PC-3 (cell line): Measurements from ENCODE around the gene IGFL2. TPM values are rescaled to one million over a fixed set of nuclear protein-coding genes. Genes with fewer than 3 reads are reported as not detected.

ENCODE experiments used
- ATAC-seq: fragments of 200-7000 bp; cut with Tn5 transposase; 2 replicates; pipeline ENCODE4 v1.9.1; 2020; ENCODE audit warnings: mild to moderate bottlenecking, moderate library complexity
- BruUV-seq: library from RNA; stranded (reverse); fragments of 400-500 nt; replicated peaks from 2 replicates; lab custom pipeline; 2021; lab: Mats Ljungman, UMichigan
- CTCF ChIA-PET: fragments of 300-600 bp; sonication (Branson Sonifier 250); formaldehyde crosslinking; loops from one replicate; lab custom pipeline; 2022; ENCODE audit warnings: antibody characterized with exemption; lab: Charles Lee
- POLR2A ChIA-PET: fragments of 300-600 bp; sonication (Branson Sonifier 250); formaldehyde crosslinking; loops from one replicate; lab custom pipeline; 2022; ENCODE audit warnings: antibody characterized with exemption; ENCODE audit not compliant: unreplicated experiment; lab: Charles Lee
- DNase-seq: peaks from one replicate; pipeline ENCODE4 v3.0.0-alpha.2; 2015
- H2AFZ ChIP-seq: fragments of 300-600 bp; sonication (generic); 2 replicates; pipeline ENCODE4 v1.6.0; 2016; ENCODE audit warnings: antibody characterized with exemption, low read length
- H3F3A ChIP-seq: fragments of 300-600 bp; sonication (generic); one replicate; pipeline ENCODE4 v1.6.0; 2017; ENCODE audit warnings: antibody characterized with exemption, low read length, control low read depth, mild to moderate bottlenecking; ENCODE audit not compliant: unreplicated experiment
- H3K27ac ChIP-seq: fragments of 300-600 bp; sonication (generic); 2 replicates; pipeline ENCODE4 v1.5.1; 2016; ENCODE audit warnings: mild to moderate bottlenecking, low read length
- H3K27me3 ChIP-seq: fragments of 300-600 bp; sonication (generic); 2 replicates; pipeline ENCODE4 v1.6.1; 2016; ENCODE audit warnings: low read length, mixed read lengths
- H3K36me3 ChIP-seq: fragments of 300-600 bp; sonication (generic); 2 replicates; pipeline ENCODE4 v1.6.1; 2016; ENCODE audit warnings: low read depth, mixed run types, low read length, mixed read lengths
- H3K4me1 ChIP-seq: fragments of 300-600 bp; sonication (generic); 2 replicates; pipeline ENCODE4 v1.5.1; 2016; ENCODE audit warnings: low read length; ENCODE audit not compliant: insufficient read depth
- H3K4me2 ChIP-seq: fragments of 300-600 bp; sonication (generic); 2 replicates; pipeline ENCODE4 v1.6.0; 2016; ENCODE audit warnings: low read length
- H3K4me3 ChIP-seq: fragments of 300-600 bp; sonication (generic); 2 replicates; pipeline ENCODE4 v1.5.1; 2016; ENCODE audit warnings: mild to moderate bottlenecking, low read length, mixed read lengths
- H3K79me2 ChIP-seq: fragments of 300-600 bp; sonication (generic); 2 replicates; pipeline ENCODE4 v1.6.1; 2017; ENCODE audit warnings: low read length, mixed read lengths
- H3K9ac ChIP-seq: fragments of 300-600 bp; sonication (generic); 2 replicates; pipeline ENCODE4 v1.6.0; 2016; ENCODE audit warnings: mild to moderate bottlenecking, low read length
- H3K9me2 ChIP-seq: fragments of 300-600 bp; sonication (generic); replicated peaks from 2 replicates; pipeline ENCODE4 v1.6.1; 2016; ENCODE audit warnings: mixed run types, low read length, mixed read lengths
- H3K9me3 ChIP-seq: fragments of 300-600 bp; sonication (generic); 2 replicates; pipeline ENCODE4 v1.6.1; 2016; ENCODE audit warnings: low read length, mixed read lengths
- H4K20me1 ChIP-seq: fragments of 300-600 bp; sonication (generic); 2 replicates; pipeline ENCODE4 v1.6.1; 2016; ENCODE audit warnings: low read length, mixed read lengths
- CTCF ChIP-seq: fragments of 300-600 bp; sonication (generic); conservative IDR thresholded peaks from 2 replicates; pipeline ENCODE4 v1.5.1; 2017; ENCODE audit warnings: antibody characterized with exemption, low read depth, mild to moderate bottlenecking, low read length
- EZH2 ChIP-seq: fragments of 300-600 bp; sonication (generic); IDR thresholded peaks from one replicate; pipeline ENCODE4 v1.6.1; 2017; ENCODE audit warnings: antibody characterized with exemption, mild to moderate bottlenecking, low read length; ENCODE audit not compliant: unreplicated experiment
- EZH2phosphoT487 ChIP-seq: fragments of 300-600 bp; sonication (generic); IDR thresholded peaks from 2 replicates; pipeline ENCODE4 v1.6.1; 2018; ENCODE audit warnings: mild to moderate bottlenecking, antibody characterized with exemption, low read length, borderline replicate concordance
- intact Hi-C: fragments of 100-400 bp; cut with micrococcal nuclease; formaldehyde crosslinking; loops from 2 replicates; pipeline ENCODE4 v1.9.0; 2023
- total RNA-seq: library from RNA; depleted of rRNA; stranded (reverse); fragments of >200 nt; gene quantifications from 2 replicates; pipeline ENCODE4 v1.2.3, GENCODE V29; 2014

IGFL2 gene
- total RNA-seq, 1 experiment from 2014 or later = not detected

GRCh38 chr19:46132508-46133100 lies 15.4 kb upstream of the IGFL2 start:
- Histone ChIP-seq H3K79me2 (no peaks in the 10 kb centered on the region), H4K20me1 (no peaks in the 10 kb centered on the region), H3K9ac (no peak overlapping the region), H3F3A (no peaks in the 10 kb centered on the region), H3K9me3 (no peaks in the 10 kb centered on the region), H2AFZ (no peak overlapping the region), H3K36me3 (no peaks in the 10 kb centered on the region), H3K4me3 (no peak overlapping the region), H3K4me2 (no peak overlapping the region), H3K27me3 (peaks cover 26% of the 10 kb centered on the region), H3K9me2 (no peaks in the 10 kb centered on the region), H3K4me1 (peaks cover 11% of the 10 kb centered on the region; the same call in 1 of the 2 replicates), H3K27ac (no peak overlapping the region)
- DNase-seq (no peak), ATAC-seq (no peak)
- TF ChIP-seq CTCF = no peak
- no peak for TF ChIP-seq EZH2phosphoT487
- no peak for TF ChIP-seq EZH2
- CTCF ChIA-PET = no interaction called here
- POLR2A ChIA-PET = no interaction called here
- intact Hi-C loops = no loop called here
- no TSS peak for BruUV-seq

DNA sequence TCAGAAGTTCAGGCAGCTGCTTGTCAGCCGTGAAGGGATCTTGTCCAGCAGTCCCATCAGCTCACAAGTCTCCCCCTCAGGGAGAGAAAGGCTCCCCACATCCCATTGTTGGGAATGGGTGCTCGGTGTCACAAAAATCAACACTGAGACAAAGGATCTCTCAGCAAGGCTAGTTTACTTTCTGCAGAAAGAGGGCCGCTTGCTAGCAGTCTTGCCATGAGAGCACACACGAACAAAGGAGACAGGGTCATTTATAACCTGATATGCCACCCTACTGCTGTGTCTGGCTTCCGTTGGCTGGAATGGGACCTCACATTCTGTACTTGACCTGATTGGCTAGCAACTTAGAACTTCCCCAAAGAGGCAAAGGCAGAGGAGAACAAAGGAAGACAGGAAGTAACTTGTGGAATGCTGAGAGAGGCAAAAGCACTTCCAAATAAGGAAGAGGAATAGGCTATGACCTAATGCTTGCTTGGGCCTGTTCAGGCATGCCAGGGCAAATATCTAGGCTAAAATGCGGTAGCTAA lies 14.9 kb upstream of the IGFL2 start:
- ATAC-seq (no peak), DNase-seq (peak; percentile 58)
- H4K20me1 ChIP-seq = no peaks in the 10 kb centered on the region
- no peaks in the 10 kb centered on the region for H3K79me2 ChIP-seq
- TF ChIP-seq EZH2 (no peak), CTCF (no peak), EZH2phosphoT487 (no peak)
- H3K9me3 ChIP-seq = no peaks in the 10 kb centered on the region
- H3K9ac ChIP-seq = no peak overlapping the region
- no peaks in the 10 kb centered on the region for H3F3A ChIP-seq
- H3K27me3 ChIP-seq = peaks cover 20% of the 10 kb centered on the region
- no peak overlapping the region for H2AFZ ChIP-seq
- H3K4me1 ChIP-seq = peaks cover 11% of the 10 kb centered on the region; the same call in 1 of the 2 replicates
- intact Hi-C loops = no loop called here
- no TSS peak for BruUV-seq
- no peaks in the 10 kb centered on the region for H3K36me3 ChIP-seq
- CTCF ChIA-PET = no interaction called here
- POLR2A ChIA-PET = no interaction called here
- no peak overlapping the region for H3K4me3 ChIP-seq
- no peak overlapping the region for H3K27ac ChIP-seq
- no peak overlapping the region for H3K4me2 ChIP-seq
- H3K9me2 ChIP-seq = no peaks in the 10 kb centered on the region

GRCh38 chr19:46133777-46134241 lies 14.2 kb upstream of the IGFL2 start:
- BruUV-seq = no TSS peak
- Histone ChIP-seq H3F3A (no peaks in the 10 kb centered on the region), H3K79me2 (no peaks in the 10 kb centered on the region), H3K4me1 (peaks cover 11% of the 10 kb centered on the region; the same call in 1 of the 2 replicates), H3K4me3 (no peak overlapping the region), H3K9me2 (no peaks in the 10 kb centered on the region), H3K27me3 (peaks cover 14% of the 10 kb centered on the region), H3K27ac (no peak overlapping the region), H3K9ac (no peak overlapping the region), H2AFZ (no peak overlapping the region), H4K20me1 (no peaks in the 10 kb centered on the region), H3K9me3 (no peaks in the 10 kb centered on the region), H3K36me3 (no peaks in the 10 kb centered on the region), H3K4me2 (no peak overlapping the region)
- intact Hi-C loops = no loop called here
- ATAC-seq (no peak), DNase-seq (no peak)
- ChIA-PET CTCF (no interaction called here), POLR2A (no interaction called here)
- TF ChIP-seq EZH2 = no peak
- TF ChIP-seq CTCF = no peak
- TF ChIP-seq EZH2phosphoT487 = no peak
